ENCODE results near the gene RGMA.

GRCh38 chr15:93121107-93121506, 32.1 kb upstream of the RGMA start:
- TF ChIP-seq, protein P1, sequence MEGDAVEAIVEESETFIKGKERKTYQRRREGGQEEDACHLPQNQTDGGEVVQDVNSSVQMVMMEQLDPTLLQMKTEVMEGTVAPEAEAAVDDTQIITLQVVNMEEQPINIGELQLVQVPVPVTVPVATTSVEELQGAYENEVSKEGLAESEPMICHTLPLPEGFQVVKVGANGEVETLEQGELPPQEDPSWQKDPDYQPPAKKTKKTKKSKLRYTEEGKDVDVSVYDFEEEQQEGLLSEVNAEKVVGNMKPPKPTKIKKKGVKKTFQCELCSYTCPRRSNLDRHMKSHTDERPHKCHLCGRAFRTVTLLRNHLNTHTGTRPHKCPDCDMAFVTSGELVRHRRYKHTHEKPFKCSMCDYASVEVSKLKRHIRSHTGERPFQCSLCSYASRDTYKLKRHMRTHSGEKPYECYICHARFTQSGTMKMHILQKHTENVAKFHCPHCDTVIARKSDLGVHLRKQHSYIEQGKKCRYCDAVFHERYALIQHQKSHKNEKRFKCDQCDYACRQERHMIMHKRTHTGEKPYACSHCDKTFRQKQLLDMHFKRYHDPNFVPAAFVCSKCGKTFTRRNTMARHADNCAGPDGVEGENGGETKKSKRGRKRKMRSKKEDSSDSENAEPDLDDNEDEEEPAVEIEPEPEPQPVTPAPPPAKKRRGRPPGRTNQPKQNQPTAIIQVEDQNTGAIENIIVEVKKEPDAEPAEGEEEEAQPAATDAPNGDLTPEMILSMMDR (IDR thresholded peaks at IDR 0.05), result no peak
- no peak for TF ChIP-seq POLR2A (IDR thresholded peaks at IDR 0.05)
